HEK293T (cell line): ENCODE measurements around the gene ZNF578.

Experiments used
- ARNT ChIP-seq: fragments of 450-650 bp; IDR thresholded peaks from 2 replicates; pipeline ENCODE4 v1.6.1; 2017; ENCODE audit warnings: mild to moderate bottlenecking
- CTBP1 ChIP-seq: fragments of 450-650 bp; IDR thresholded peaks from 2 replicates; pipeline ENCODE4 v1.6.1; 2016; ENCODE audit warnings: borderline replicate concordance
- ELF4 ChIP-seq: fragments of 450-650 bp; IDR thresholded peaks from 2 replicates; pipeline ENCODE4 v1.6.1; 2017; ENCODE audit warnings: antibody characterized with exemption
- FOXK2 ChIP-seq: fragments of 450-650 bp; IDR thresholded peaks from 2 replicates; pipeline ENCODE4 v1.6.1; 2016; ENCODE audit warnings: mild to moderate bottlenecking
- FOXM1 ChIP-seq: fragments of 450-650 bp; IDR thresholded peaks from 2 replicates; pipeline ENCODE4 v1.6.1; 2017; ENCODE audit warnings: mild to moderate bottlenecking, borderline replicate concordance
- NFRKB ChIP-seq: fragments of 450-650 bp; IDR thresholded peaks from 2 replicates; pipeline ENCODE4 v1.6.1; 2016; ENCODE audit warnings: mild to moderate bottlenecking, moderate library complexity
- PKNOX1 ChIP-seq: fragments of 450-650 bp; IDR thresholded peaks from 2 replicates; pipeline ENCODE4 v1.6.1; 2016
- TARDBP ChIP-seq: fragments of 450-650 bp; IDR thresholded peaks from 2 replicates; pipeline ENCODE4 v1.6.1; 2016

GRCh38 chr19:52533901-52534300, 80.5 kb downstream of the ZNF578 start:
- TF ChIP-seq FOXM1 (no peak), CTBP1 (no peak), ELF4 (no peak), TARDBP (no peak), NFRKB (no peak), PKNOX1 (no peak), FOXK2 (no peak), ARNT (no peak)
